Muscle of leg (tissue), 11 donors: ENCODE data around the gene RAD9A. TPM values are rescaled to one million over a fixed set of nuclear protein-coding genes. Genes with fewer than 3 reads are reported as not detected.

Experiments
- DNase-seq: peaks from one replicate; pipeline ENCODE4 v3.0.0; 2013
- H3K27ac ChIP-seq: one replicate; pipeline ENCODE4 v1.5.1; 2013; ENCODE audit warnings: mild to moderate bottlenecking, low read length, control low read depth
- H3K27me3 ChIP-seq: one replicate; pipeline ENCODE4 v1.6.1; 2013; ENCODE audit warnings: low read length; ENCODE audit not compliant: control insufficient read depth, insufficient read depth
- H3K36me3 ChIP-seq: one replicate; pipeline ENCODE4 v1.6.1; 2013; ENCODE audit warnings: low read length; ENCODE audit not compliant: control insufficient read depth, insufficient read depth
- H3K4me1 ChIP-seq: one replicate; pipeline ENCODE4 v1.6.1; 2013; ENCODE audit warnings: low read length; ENCODE audit not compliant: control insufficient read depth, insufficient read depth
- H3K4me3 ChIP-seq: one replicate; pipeline ENCODE4 v1.5.1; 2013; ENCODE audit warnings: low read length, control low read depth
- H3K9me3 ChIP-seq: replicated peaks from 2 replicates; pipeline ENCODE4 v1.6.1; 2013; ENCODE audit warnings: low read depth, low read length; ENCODE audit not compliant: control insufficient read depth
- WGBS: methylation state at CpG from one replicate; pipeline ENCODE4 v1.1.5; 2013; ENCODE audit warnings: missing lambda C conversion rate; ENCODE audit not compliant: insufficient coverage; 5-methylcytosine and 5-hydroxymethylcytosine counted together
- polyA plus RNA-seq, 8 donors: library from polyadenylated mRNA; unstranded; fragments of 120-200 nt; gene quantifications; one replicate each; pipeline versions ENCODE4 v1.2.1 to v1.2.3, GENCODE V29; 2013; ENCODE audit warnings: inconsistent platforms in 1 of 8, low replicate concordance in 1 of 8; ENCODE audit not compliant: insufficient read length in 8 of 8, insufficient read depth in 1 of 8
- total RNA-seq: library from RNA; stranded (reverse); fragments of 120-200 nt; gene quantifications from one replicate; pipeline ENCODE4 v1.2.4, GENCODE V29; 2013

The RAD9A gene
- total and polyA plus RNA-seq, 9 donors: 6.9 to 14.2 (median 11.0) TPM

DNA sequence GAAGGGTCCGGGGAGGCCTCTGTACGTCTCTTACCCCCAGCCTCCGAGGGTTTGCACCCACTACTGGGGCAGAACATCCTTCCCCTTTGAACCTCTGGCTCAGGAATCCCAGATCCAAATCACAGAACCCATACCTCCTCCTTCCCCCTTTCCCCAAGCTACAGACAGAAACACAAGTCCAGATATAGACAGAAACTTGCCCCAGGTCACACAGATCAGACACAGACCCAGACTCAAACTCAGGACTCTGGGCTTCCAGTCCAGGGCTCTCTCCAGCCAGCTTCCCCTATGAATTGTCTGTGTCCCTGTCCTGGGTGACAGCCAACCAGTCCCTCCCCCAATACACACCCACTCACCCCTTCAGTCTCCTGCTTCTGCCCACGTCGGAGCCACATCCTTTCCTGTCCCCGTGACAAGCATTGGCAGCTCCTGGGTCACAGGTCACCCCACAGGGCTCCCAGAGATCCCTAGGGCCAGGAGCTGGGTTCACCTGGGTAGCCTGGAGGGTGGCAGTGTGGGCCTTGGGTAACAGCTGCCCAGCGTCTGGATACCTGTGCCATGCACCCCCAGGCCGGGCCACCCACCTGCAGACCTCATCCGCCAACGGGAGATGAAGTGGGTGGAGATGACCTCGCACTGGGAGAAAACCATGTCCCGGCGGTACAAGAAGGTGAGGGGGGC lies 12.9 kb downstream of the RAD9A start:
- Histone ChIP-seq H3K27ac (no peak overlapping the region), H3K4me1 (peaks cover 47% of the 10 kb centered on the region), H3K27me3 (peaks cover 14% of the 10 kb centered on the region), H3K4me3 (peak overlapping the region; percentile 15), H3K9me3 (no peaks in the 10 kb centered on the region), H3K36me3 (peaks cover 7% of the 10 kb centered on the region)
- WGBS: 65% methylated on average over 10 of the region's 13 CpGs
- DNase-seq: no peak

DNA sequence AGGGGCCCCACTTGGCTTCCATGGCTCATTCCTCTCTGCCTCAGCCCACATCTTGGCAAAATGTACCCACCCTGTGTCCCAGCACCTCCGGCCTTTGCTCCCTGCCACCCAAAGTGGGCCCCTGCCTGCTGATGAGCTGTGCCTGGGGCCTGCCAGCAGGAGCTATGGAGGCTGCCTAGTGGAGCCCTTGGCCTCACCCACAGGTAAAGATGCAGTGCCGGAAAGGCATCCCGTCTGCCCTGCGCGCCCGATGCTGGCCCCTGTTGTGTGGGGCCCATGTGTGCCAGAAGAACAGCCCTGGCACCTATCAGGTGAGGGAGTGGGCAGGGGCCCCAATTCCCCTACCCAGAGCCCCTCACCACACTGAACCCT lies 13.4 kb downstream of the RAD9A start:
- Histone ChIP-seq H3K4me3 (no peak overlapping the region), H3K27me3 (peaks cover 19% of the 10 kb centered on the region), H3K36me3 (peaks cover 5% of the 10 kb centered on the region), H3K9me3 (no peaks in the 10 kb centered on the region), H3K4me1 (peaks cover 48% of the 10 kb centered on the region), H3K27ac (no peak overlapping the region)
- DNase-seq: no peak
- 82% methylated on average over 2 of the region's 6 CpGs for WGBS

DNA sequence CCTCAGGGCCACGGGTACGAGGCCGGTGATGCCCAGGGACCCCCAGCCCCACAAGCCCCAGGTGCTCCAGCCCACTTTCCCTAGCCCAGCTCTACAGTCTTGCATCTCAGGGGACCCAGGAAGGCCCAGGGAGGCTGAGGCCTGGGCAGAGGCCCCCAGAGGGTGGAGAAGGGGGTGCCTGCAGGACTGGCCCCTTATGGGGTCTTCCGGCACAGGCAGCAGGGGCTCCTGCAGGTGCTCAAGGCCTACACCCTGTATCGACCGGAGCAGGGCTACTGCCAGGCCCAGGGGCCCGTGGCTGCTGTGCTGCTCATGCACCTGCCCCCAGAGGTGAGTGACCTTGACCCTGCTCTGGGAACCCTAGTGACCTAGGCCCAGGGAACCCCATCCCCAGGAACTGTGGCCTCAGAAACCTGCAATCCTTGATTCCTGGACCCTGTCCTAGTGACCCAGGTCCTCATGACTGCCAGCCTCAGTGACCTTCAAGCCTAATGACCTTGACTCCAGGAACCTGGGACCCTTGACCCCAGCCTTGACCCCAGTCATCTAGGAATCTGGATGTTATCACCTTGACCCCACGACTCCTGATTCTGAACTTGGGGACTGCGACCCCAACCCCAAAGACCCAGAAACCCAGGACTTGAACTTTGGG lies 14.0 kb downstream of the RAD9A start:
- Histone ChIP-seq H3K36me3 (no peaks in the 10 kb centered on the region), H3K27me3 (peaks cover 25% of the 10 kb centered on the region), H3K9me3 (no peaks in the 10 kb centered on the region), H3K4me3 (no peak overlapping the region), H3K4me1 (peaks cover 48% of the 10 kb centered on the region), H3K27ac (no peak overlapping the region)
- 80% methylated on average over 6 of the region's 9 CpGs for WGBS
- DNase-seq: no peak

DNA sequence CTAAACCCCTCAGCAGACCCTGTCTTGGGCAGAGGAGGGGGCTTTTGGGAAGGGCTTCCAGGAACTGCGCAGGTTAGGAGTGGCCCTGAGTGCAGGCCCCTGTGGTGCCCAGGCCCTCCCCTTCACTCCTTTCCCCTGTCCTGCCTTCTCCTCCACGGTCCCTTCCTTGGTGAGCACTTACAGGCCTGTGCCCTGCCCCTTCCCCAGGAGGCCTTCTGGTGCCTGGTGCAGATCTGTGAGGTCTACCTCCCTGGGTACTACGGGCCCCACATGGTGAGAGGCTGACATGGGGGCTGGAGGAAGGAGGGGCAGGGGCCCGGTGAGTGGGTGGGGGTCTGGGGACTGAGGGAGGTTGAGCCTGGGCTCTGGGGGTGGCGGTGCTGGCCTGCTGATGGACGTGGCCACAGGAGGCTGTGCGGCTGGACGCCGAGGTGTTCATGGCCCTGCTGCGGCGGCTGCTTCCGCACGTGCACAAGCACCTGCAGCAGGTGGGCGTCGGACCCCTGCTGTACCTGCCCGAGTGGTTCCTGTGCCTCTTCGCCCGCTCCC lies 14.7 kb downstream of the RAD9A start:
- H3K9me3 ChIP-seq: no peaks in the 10 kb centered on the region
- no peaks in the 10 kb centered on the region for H3K36me3 ChIP-seq
- no peak overlapping the region for H3K4me3 ChIP-seq
- H3K27me3 ChIP-seq: peaks cover 32% of the 10 kb centered on the region
- no peak overlapping the region for H3K27ac ChIP-seq
- H3K4me1 ChIP-seq: peaks cover 49% of the 10 kb centered on the region
- 85% methylated on average over 16 of the region's 18 CpGs for WGBS
- no peak for DNase-seq

DNA sequence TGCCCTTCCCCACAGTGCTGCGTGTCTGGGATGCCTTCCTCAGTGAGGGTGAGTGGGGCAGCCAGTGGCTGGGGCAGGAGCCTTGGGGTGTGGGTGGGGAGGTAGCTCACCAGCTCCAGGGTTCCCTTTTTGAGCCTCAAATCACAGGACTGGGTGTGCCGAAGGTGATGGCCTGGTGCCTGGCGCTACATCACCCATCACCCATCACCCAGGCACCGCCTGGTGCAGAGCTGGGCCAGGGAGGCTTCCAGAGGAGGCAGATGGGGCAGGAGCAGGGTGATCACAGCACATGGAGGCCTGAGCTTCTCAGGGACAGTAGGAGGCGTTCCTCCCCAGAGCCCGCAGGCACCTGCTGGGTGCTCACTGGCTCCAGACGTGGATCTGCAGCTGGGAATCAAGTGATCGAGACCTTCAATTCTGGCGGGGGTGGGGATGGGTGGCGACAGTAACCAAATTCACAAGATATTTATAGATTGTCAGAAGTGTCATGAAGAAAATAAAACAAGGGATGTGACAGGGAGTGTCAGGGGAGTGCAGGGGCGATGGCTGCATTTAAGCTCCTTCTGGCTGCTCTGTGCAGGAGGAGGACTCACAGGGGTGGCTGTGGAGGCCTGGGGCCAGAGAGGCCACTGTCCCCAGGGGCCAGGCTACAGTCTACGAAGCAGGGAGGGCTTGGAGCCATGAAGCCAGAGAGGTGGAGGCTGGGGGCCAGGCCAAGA lies 15.3 kb downstream of the RAD9A start:
- Histone ChIP-seq H3K36me3 (no peaks in the 10 kb centered on the region), H3K4me1 (peaks cover 47% of the 10 kb centered on the region), H3K9me3 (no peaks in the 10 kb centered on the region), H3K27ac (no peak overlapping the region), H3K4me3 (no peak overlapping the region), H3K27me3 (peaks cover 38% of the 10 kb centered on the region)
- 54% methylated on average over 5 of the region's 12 CpGs for WGBS
- DNase-seq: no peak

DNA sequence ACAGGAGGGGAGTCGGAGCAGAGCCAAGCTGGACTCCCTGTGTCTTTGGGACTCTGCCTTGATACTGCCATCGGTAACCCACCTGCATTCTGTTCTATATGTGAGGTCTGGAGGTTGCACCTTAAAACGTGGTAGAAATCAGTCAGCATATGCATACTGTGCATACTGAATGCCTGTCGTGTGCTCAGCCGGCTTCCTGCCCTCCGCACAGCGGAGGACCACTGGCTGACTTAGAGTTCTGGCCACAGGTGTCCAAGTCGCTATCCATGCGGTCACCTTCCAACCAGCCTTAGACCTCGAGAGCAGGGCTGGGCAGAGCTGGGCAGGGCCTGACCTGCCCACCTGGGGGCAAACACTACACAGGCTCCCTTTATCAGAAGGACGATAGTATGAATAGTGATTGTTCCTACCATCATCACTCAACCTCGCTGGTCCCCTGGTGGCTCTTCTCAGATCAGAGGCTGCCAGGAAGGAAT lies 15.9 kb downstream of the RAD9A start:
- H3K4me1 ChIP-seq: peaks cover 45% of the 10 kb centered on the region
- no peaks in the 10 kb centered on the region for H3K36me3 ChIP-seq
- 59% methylated on average over 7 of the region's 12 CpGs for WGBS
- no peak for DNase-seq
- no peaks in the 10 kb centered on the region for H3K9me3 ChIP-seq
- H3K27ac ChIP-seq: no peak overlapping the region
- peaks cover 39% of the 10 kb centered on the region for H3K27me3 ChIP-seq
- no peak overlapping the region for H3K4me3 ChIP-seq

DNA sequence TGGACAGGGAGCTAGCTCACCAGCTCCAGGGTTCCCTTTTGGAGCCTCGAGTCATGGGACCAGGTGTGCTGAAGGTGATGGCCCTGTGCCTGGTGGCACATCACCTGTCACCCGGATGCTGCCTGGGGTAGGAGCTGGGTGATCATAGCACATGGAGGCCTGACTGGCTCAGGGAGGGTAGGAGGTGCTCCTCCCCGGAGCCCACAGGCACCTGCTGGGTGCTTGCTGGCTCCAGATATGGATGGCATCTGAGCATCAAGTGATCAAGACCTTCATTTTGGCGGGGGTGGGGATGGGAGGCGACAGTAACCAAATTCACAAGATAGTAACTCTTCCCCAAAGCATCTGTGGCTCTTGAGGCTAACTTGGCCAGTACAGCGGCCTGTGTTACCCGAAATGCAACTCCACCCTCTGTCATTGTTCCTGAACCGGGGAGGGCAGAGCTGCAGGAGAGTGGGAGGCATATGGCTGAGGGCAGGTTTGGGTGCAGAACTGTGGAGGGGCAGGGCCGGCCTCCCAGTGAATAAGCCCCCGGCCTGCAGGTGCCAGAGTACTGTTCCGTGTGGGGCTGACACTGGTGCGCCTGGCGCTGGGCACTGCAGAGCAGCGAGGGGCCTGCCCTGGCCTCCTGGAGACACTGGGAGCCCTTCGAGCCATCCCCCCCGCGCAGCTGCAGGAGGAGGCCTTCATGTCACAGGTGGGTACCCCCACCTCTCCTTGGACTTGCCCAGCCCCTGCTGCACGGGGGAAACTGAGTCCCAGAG lies 16.8 kb downstream of the RAD9A start:
- no peaks in the 10 kb centered on the region for H3K36me3 ChIP-seq
- DNase-seq: no peak
- no peaks in the 10 kb centered on the region for H3K9me3 ChIP-seq
- H3K4me1 ChIP-seq: peaks cover 50% of the 10 kb centered on the region
- no peak overlapping the region for H3K4me3 ChIP-seq
- peaks cover 45% of the 10 kb centered on the region for H3K27me3 ChIP-seq
- WGBS: 75% methylated on average over 12 of the region's 18 CpGs
- H3K27ac ChIP-seq: no peak overlapping the region

DNA sequence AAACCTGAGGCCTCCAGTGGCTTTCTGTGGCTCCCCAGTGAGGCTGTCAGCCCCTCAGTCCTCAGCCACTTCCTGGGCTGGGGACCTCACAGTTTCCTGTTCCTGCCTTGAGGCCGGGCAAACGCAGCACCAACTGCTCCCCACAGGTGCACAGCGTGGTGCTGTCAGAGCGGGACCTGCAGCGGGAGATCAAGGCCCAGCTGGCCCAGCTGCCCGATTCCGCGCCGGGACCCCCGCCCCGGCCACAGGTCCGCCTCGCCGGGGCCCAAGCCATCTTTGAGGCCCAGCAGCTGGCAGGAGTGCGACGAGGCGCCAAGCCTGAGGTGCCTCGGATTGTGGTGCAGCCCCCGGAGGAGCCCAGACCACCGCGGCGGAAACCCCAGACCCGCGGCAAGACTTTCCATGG lies 17.5 kb downstream of the RAD9A start:
- H3K4me3 ChIP-seq: no peak overlapping the region
- peaks cover 51% of the 10 kb centered on the region for H3K4me1 ChIP-seq
- H3K36me3 ChIP-seq: no peaks in the 10 kb centered on the region
- WGBS: 48% methylated on average over 20 of the region's 24 CpGs
- H3K9me3 ChIP-seq: no peaks in the 10 kb centered on the region
- no peak overlapping the region for H3K27ac ChIP-seq
- peaks cover 49% of the 10 kb centered on the region for H3K27me3 ChIP-seq
- no peak for DNase-seq

DNA sequence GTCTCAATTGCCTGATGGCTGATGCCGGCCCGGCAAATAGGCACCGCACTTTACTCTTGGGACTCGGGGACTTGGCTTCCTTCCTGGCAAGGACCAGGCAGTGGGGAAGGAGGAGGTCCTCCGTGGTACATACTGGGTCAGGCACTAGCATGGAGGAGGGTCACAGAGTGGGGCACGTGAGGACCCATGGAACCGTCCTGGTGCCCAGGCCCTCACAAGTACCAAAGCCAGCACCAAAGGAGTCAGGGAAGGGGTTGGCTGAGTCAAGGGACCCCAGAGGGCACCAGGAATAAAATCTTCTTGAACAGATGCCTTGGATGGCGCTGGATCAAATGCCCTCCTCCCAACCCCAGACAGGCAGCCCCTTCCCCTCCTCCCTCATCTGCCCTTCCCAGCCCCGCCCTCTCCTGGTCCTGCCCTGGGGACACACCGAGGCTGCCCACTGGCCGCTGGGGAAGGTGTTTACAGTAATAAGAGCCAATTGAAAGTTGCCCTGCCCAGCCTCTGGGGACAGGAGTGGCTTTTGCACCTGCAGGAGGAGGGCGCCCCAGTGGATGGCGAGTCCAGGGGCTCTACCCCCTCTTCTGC lies 18.1 kb downstream of the RAD9A start:
- 51% methylated on average over 5 of the region's 13 CpGs for WGBS
- Histone ChIP-seq H3K4me1 (peaks cover 53% of the 10 kb centered on the region), H3K27me3 (peaks cover 55% of the 10 kb centered on the region), H3K9me3 (no peaks in the 10 kb centered on the region), H3K27ac (no peak overlapping the region), H3K4me3 (no peak overlapping the region), H3K36me3 (no peaks in the 10 kb centered on the region)
- no peak for DNase-seq
